GM12878 (cell line): ENCODE results near the gene NELFB. TPM values are rescaled to one million over a fixed set of nuclear protein-coding genes. Genes with fewer than 3 reads are reported as not detected.

Experiments used
- ATAC-seq: fragments of 200-7000 bp; cut with Tn5 transposase; 3 replicates; pipeline ENCODE4 v1.9.1; 2020; ENCODE audit warnings: mild to moderate bottlenecking, moderate library complexity
- BruUV-seq: library from RNA; stranded (reverse); fragments of 400-500 nt; replicated peaks from 2 replicates; lab custom pipeline; 2021; lab: Mats Ljungman, UMichigan
- CTCF ChIA-PET: fragments of 300-600 bp; sonication (Branson Sonifier 250); formaldehyde crosslinking; extraction: SDS; loops from one replicate; lab custom pipeline; 2021; ENCODE audit warnings: inconsistent platforms; lab: Yijun Ruan, JAX
- POLR2A ChIA-PET: fragments of 350-600 bp; formaldehyde crosslinking; extraction: SDS; loops from one replicate; lab custom pipeline; 2021; ENCODE audit warnings: inconsistent platforms; lab: Charles Lee
- RAD21 ChIA-PET: fragments of 300-600 bp; sonication (Branson Sonifier 250); formaldehyde crosslinking; loops from one replicate; lab custom pipeline; 2023; ENCODE audit warnings: antibody characterized with exemption; ENCODE audit not compliant: unreplicated experiment; lab: Charles Lee
- SMC1A ChIA-PET: fragments of 300-600 bp; sonication (Branson Sonifier 250); formaldehyde crosslinking; loops from one replicate; lab custom pipeline; 2023; ENCODE audit not compliant: unreplicated experiment, uncharacterized antibody; lab: Charles Lee
- DNase-seq: peaks from one replicate; pipeline ENCODE4 v3.0.0-alpha.2; 2011; ENCODE audit warnings: low read depth, low spot score
- FAIRE-seq: peaks from 3 replicates; lab custom pipeline; 2011; peaks lifted over from hg19 to GRCh38; lab: Jason Lieb, UNC
- H2AFZ ChIP-seq: 2 replicates; pipeline ENCODE4 v1.6.0; 2011; ENCODE audit warnings: low read depth, low read length, control low read depth; ENCODE audit not compliant: control insufficient read depth
- H3K27ac ChIP-seq: 2 replicates; pipeline ENCODE4 v1.5.1; 2011; ENCODE audit warnings: control low read depth; ENCODE audit not compliant: control insufficient read depth, insufficient read depth
- H3K27me3 ChIP-seq, 2 experiments: replicated peaks in 1 of 2; 2 replicates each; pipeline versions ENCODE4 v1.6.0 to v1.6.1; 2011; ENCODE audit warnings: low read length in 1 of 2; ENCODE audit not compliant: control insufficient read depth in 2 of 2, insufficient read depth in 2 of 2
- H3K36me3 ChIP-seq, 2 experiments: 2 replicates each; pipeline ENCODE4 v1.5.1; 2011; ENCODE audit warnings: low read length in 1 of 2; ENCODE audit not compliant: control insufficient read depth in 2 of 2, insufficient read depth in 2 of 2
- H3K4me1 ChIP-seq: 2 replicates; pipeline ENCODE4 v1.6.1; 2011; ENCODE audit warnings: mild to moderate bottlenecking, low read length, moderate library complexity, mixed read lengths; ENCODE audit not compliant: control insufficient read depth, insufficient read depth
- H3K4me2 ChIP-seq: 2 replicates; pipeline ENCODE4 v1.6.0; 2011; ENCODE audit warnings: control low read depth; ENCODE audit not compliant: control insufficient read depth, insufficient read depth
- H3K4me3 ChIP-seq: fragments of 200-600 bp; sonication (generic); 2 replicates; pipeline ENCODE4 v1.5.1; 2016
- H3K79me2 ChIP-seq: 2 replicates; pipeline ENCODE4 v1.6.0; 2011; ENCODE audit warnings: low read length; ENCODE audit not compliant: control insufficient read depth, insufficient read depth
- H3K9ac ChIP-seq: 2 replicates; pipeline ENCODE4 v1.8.0; 2011; ENCODE audit warnings: low read length, control low read depth, mixed read lengths; ENCODE audit not compliant: control insufficient read depth, insufficient read depth
- H3K9me3 ChIP-seq: replicated peaks from 3 replicates; pipeline ENCODE4 v1.5.1; 2011; ENCODE audit warnings: mild to moderate bottlenecking, low read length; ENCODE audit not compliant: control insufficient read depth, insufficient read depth
- H4K20me1 ChIP-seq: 2 replicates; pipeline ENCODE4 v1.6.0; 2011; ENCODE audit not compliant: control insufficient read depth, insufficient read depth
- CHD1 ChIP-seq: IDR thresholded peaks from 2 replicates; pipeline ENCODE4 v1.6.1; 2012; ENCODE audit warnings: low read depth, low read length, improper control_type of control experiment
- MXI1 ChIP-seq: fragments of 150-350 bp; IDR thresholded peaks from 2 replicates; pipeline ENCODE4 v1.6.1; 2011; ENCODE audit warnings: low read depth, mild to moderate bottlenecking, inconsistent platforms, low read length, improper control_type of control experiment
- NFYA ChIP-seq: IDR thresholded peaks from 2 replicates; pipeline ENCODE4 v1.6.1; 2011; ENCODE audit warnings: low read depth, mild to moderate bottlenecking, low read length, improper control_type of control experiment, borderline replicate concordance
- NR2F1 ChIP-seq: fragments of 450-650 bp; conservative IDR thresholded peaks from 2 replicates; pipeline ENCODE4 v1.6.1; 2017; ENCODE audit warnings: mild to moderate bottlenecking
- PAX8 ChIP-seq: fragments of 450-650 bp; IDR thresholded peaks from 2 replicates; pipeline ENCODE4 v1.6.1; 2017; ENCODE audit warnings: mild to moderate bottlenecking, moderate library complexity
- POLR2A ChIP-seq: IDR thresholded peaks from 2 replicates; pipeline ENCODE4 v1.6.1; 2011; ENCODE audit warnings: low read depth, mild to moderate bottlenecking, low read length
- RCOR1 ChIP-seq: conservative IDR thresholded peaks from 2 replicates; pipeline ENCODE4 v1.6.1; 2012; ENCODE audit warnings: low read depth, low read length, improper control_type of control experiment
- SMAD1 ChIP-seq: fragments of 450-650 bp; IDR thresholded peaks from 2 replicates; pipeline ENCODE4 v1.6.1; 2018; ENCODE audit warnings: mild to moderate bottlenecking, low read depth; ENCODE audit not compliant: partially characterized antibody
- SMC3 ChIP-seq: IDR thresholded peaks from 2 replicates; pipeline ENCODE4 v1.6.1; 2011; ENCODE audit warnings: low read length, improper control_type of control experiment, borderline replicate concordance
- TCF7 ChIP-seq: IDR thresholded peaks from 2 replicates; pipeline ENCODE4 v1.6.1; 2014; ENCODE audit warnings: antibody characterized with exemption, borderline replicate concordance
- ZSCAN29 ChIP-seq: fragments of 450-650 bp; IDR thresholded peaks from 2 replicates; pipeline ENCODE4 v1.6.1; 2017; ENCODE audit warnings: mild to moderate bottlenecking, moderate library complexity
- WGBS: methylation state at CpG from one replicate; pipeline ENCODE4 v1.1.6; 2016; ENCODE audit warnings: low lambda C conversion rate; ENCODE audit not compliant: insufficient replicate concordance, insufficient coverage; ENCODE audit errors: missing lambda C conversion rate; 5-methylcytosine and 5-hydroxymethylcytosine counted together
- in situ Hi-C: fragments of 300-500 bp; cut with MboI; formaldehyde crosslinking; loops from 9 replicates; pipeline ENCODE4 v1.14.3; 2018; ENCODE audit warnings: mixed read lengths
- intact Hi-C: fragments of 100-400 bp; cut with micrococcal nuclease; formaldehyde crosslinking; loops from one replicate; pipeline ENCODE4 v1.14.2; 2022; ENCODE audit not compliant: unreplicated experiment
- polyA plus RNA-seq, 11 experiments: library from polyadenylated mRNA; depleted of rRNA in 4 of 11; unstranded in 6 of 11; stranded (reverse) in 5 of 11; fragments of >200 nt; fragmentation: Nextera tagmentation in 4 of 11; fragmentation: Illumina TruSeq in 1 of 11; extraction: Ambion mirVana in 4 of 11; extraction: Trizol in 1 of 11; gene quantifications; 1 replicate in 1 of 11; 2 replicates in 10 of 11; pipeline versions ENCODE4 v1.2.1 to v1.2.3, GENCODE V29; 2011 to 2016; ENCODE audit warnings: inconsistent platforms in 2 of 11, missing spikeins in 2 of 11, low read depth in 1 of 11
- total RNA-seq, 4 experiments: library from RNA; depleted of rRNA in 3 of 4; stranded (reverse); fragments of >200 nt in 3 of 4; fragmentation: Illumina TruSeq in 1 of 4; extraction: Trizol in 1 of 4; gene quantifications; 2 replicates each; pipeline versions ENCODE4 v1.2.1 to v1.2.3, GENCODE V29; 2013 to 2021

Gene NELFB
- total and polyA plus RNA-seq, 10 of the 15 experiments (the other 5 are each of a cell fraction or from before 2014, with no cell fraction given): 0.19 to 63.4 (median 30.9) TPM

DNA sequence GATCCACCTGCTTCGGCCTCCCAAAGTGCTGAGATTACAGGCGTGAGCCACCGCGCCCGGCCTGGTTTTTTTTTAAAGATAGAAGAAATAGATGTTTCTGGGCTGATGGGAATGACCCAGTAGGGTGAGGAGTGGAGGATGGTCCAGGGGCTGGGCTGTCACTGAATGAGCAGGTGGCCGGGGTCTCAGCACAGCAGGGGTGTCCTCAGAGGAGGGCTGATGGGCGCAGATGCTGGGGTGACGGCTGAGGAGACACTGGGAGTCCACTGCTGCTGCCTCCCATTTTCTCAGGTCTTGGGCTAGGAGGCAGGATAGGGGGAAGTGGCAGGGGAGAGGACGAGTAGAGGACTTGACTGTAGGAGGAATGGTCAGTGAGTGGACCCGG is 20.1 kb downstream of the NELFB start:
- Histone ChIP-seq H3K4me3 (no peak overlapping the region), H2AFZ (no peak overlapping the region), H3K9ac (no peak overlapping the region), H3K36me3 (peaks cover 4% of the 10 kb centered on the region in 2 experiments; a peak in 3 of 4 replicates), H3K27ac (no peak overlapping the region), H3K79me2 (peaks cover 19% of the 10 kb centered on the region), H3K4me2 (no peak overlapping the region), H3K27me3 (no peaks in the 10 kb centered on the region), H4K20me1 (no peaks in the 10 kb centered on the region), H3K9me3 (no peaks in the 10 kb centered on the region), H3K4me1 (peaks cover 36% of the 10 kb centered on the region)
- no peak for DNase-seq
- SMC1A ChIA-PET: interaction anchor here (1.0 kb wide), 1 partner anchor 11 kb away, joined by 3 read pairs; no protein-coding TSS in a partner anchor
- RAD21 ChIA-PET: interaction anchor here (0.7 kb wide), 1 partner anchor 38 kb away, joined by 3 read pairs; no protein-coding TSS in a partner anchor
- TF ChIP-seq CHD1: no peak
- no peak for TF ChIP-seq RCOR1
- no peak for TF ChIP-seq NFYA
- no peak; the same call in none of the 2 replicates for TF ChIP-seq POLR2A
- TF ChIP-seq MXI1: no peak
- TF ChIP-seq TCF7: no peak
- TF ChIP-seq PAX8: no peak
- TF ChIP-seq NR2F1: no peak
- no peak for TF ChIP-seq SMAD1
- TF ChIP-seq SMC3: no peak
- TF ChIP-seq ZSCAN29: no peak
- CTCF ChIA-PET: no interaction called here
- no peak for FAIRE-seq
- POLR2A ChIA-PET: interaction anchor here (1.6 kb wide), 1 partner anchor 125 kb away, joined by 4 read pairs; no protein-coding TSS in a partner anchor
- no TSS peak for BruUV-seq
- intact Hi-C loops (no loop called here), in situ Hi-C loops (no loop called here)
- 81% methylated on average over 10 of the region's 10 CpGs for WGBS
- no peak for ATAC-seq
